Measurements from ENCODE around the gene KLF5.
"Not testable (repeated sequence)": the region's sequence is repeated elsewhere in the genome, so short reads cannot be mapped to it uniquely, and the experiment has no call there.

The KLF5 gene

DNA sequence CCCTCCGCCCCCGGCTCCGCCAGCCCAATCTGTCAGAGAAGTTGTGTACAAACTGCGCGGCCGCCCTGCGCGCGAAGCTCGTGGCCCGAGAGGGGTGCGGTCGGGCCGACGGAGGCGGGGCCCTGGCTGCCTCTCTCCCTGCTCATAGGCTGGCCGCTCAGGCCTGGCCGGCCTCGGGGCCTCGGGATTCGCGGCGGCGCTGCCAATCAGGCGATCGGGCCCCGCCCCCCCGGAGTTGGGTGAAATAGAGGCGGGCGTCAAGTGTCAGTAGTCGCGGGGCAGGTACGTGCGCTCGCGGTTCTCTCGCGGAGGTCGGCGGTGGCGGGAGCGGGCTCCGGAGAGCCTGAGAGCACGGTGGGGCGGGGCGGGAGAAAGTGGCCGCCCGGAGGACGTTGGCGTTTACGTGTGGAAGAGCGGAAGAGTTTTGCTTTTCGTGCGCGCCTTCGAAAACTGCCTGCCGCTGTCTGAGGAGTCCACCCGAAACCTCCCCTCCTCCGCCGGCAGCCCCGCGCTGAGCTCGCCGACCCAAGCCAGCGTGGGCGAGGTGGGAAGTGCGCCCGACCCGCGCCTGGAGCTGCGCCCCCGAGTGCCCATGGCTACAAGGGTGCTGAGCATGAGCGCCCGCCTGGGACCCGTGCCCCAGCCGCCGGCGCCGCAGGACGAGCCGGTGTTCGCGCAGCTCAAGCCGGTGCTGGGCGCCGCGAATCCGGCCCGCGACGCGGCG, at the start of gene KLF5:
TSS of gene KLF5 (plus strand) at position 270 of the 724 bp plus-strand sequence. CDS start at position 593, 323 bp downstream.
- DNase-seq: peak; percentile 97

DNA sequence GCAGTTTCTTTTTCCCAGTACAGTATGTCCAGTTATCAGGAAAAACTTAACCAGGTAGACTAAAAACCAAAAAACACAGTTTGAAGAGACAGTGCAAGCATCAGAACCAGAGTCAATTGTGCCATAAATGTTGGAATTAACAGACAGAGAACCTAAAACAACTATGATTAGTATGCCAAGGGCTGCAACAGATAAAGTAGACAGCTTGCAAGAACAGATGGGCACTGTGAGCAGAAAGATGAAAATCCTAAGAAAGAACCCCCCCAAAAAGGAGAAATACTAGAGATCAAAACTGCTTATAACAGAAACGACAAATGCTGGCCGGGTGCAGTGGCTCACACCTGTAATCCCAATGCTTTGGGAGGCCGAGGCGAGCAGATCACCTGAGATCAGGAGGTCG, 47.1 kb upstream of the KLF5 start:
- no peak for DNase-seq

DNA sequence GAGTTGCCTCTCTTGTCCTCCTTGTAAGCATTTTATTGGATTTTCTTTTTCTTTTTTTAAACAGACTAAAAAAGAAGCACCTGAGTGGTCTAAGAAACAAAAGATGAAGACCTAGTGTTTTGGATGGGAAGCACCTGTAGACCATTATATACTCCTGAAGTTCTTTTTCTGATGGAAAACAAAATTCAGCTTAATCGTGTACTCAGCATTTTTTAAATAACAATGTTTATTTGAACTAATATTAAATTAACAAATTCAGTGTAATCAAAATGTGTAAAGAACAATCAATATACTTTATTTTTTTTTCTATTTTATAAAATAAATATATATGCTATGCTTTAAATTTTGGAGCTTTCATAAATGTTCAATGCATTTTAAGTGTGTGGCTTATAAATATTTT, 43.0 kb upstream of the KLF5 start:
- no peak for DNase-seq

DNA sequence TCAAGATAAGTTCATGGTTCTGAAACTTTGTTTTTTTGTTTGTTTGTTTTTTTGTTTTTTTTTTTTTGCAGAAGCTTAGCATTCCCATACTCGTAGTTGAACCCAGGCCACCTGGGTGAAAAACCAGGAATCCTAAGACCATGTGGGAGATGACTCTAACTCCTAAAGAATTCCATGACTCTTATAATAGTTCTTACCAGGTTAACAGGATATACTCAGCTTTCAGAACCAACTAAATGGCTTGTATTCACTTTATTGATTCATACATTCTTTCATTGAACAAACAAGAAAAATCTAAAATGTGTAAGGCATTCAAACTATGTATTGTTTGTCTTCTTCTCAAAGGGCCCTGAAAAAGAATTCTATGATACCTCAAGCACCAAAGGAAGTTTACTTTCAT, 40.5 kb upstream of the KLF5 start:
- no peak for DNase-seq

DNA sequence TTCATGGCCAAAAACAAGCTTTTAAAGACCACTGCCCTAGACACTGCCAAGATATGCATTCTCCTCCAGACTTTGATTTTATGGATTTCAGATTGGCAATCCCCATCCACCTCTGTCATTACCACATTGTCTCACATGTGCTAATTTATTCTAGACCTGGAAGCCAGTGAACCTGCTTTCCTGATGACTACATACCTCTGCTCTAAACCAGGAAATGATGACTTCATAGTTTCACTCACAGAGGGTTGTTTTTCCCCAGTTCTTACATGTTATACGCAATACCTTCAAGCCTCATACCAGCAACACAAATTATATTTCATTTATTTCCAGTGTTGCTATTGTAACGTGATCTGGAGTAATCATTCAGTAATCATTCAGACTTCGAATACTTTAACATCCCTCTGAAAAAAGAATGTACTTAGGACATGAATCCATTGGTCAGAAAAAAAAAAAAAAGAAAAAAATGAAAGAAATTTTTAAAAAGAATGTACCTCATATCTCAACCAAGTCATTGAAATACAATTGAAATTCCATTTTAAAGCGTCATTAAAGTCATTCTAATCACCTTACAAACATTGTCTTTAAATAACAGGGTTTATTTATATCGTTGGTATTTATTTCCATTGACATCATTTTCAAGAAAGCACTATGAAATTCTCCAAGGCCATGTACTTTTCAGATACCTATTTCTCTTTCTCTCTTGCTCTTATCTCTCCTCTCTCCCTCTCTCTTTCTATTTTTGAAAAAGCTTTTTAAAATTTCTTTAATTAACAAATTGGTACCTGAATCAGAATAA, 33.4 kb upstream of the KLF5 start:
- DNase-seq: peak; percentile 36

DNA sequence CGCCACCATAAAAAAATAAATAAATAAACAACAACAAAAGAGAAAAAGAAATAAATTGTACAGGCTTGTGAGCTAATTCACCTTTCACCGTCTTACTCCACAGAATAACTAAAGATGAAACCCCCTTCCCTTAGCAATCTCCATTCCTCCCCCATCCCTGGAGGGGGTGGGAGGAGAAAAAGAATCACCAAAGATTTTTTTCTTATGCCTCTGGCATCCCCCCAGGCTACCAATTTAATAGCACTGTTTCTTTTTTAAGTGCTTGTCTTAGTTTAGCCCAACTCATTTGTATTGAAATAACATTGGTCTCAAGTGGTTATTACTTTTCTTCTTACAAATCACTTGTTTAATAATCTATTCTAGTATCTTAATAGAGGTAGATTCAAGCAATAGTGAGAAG, 23.9 kb upstream of the KLF5 start:
- DNase-seq: no peak

DNA sequence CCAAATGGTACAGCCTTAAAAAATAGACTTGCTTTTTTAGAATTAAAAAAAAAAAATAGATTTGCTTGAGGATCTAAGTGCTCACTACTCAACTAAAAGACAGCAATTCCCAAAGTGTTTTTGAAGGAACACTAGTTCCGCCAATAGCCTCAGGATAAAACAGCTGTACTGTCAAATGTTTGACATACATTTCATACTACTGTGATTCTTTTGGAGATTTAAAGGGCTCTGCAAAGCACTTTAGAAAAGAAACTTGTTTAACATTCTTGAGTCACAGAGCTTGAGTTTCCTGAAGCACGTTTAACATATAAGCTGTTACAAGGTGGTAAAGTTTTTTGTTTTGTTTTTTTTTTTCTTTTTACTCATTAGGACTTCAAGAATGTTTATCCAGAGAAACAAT, 23.1 kb upstream of the KLF5 start:
- no peak for DNase-seq

DNA sequence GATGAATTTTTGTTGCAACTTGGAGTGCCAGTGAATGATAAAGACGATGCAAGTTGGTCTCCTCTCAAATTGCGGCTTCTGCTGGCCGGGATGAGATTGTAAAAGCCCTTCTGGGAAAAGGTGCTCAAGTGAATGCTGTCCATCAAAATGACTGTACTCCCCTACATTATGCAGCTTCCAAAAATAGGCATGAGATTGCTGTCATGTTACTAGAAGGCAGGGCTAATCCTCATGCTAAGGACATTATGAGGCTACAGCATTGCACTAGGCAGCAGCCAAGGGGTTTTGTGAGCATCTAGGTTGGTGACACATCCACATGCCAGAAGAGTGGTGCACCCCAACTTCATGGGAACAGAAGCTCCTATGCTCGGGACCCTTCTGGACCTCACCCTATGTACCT, 22.2 kb upstream of the KLF5 start:
- no peak for DNase-seq

DNA sequence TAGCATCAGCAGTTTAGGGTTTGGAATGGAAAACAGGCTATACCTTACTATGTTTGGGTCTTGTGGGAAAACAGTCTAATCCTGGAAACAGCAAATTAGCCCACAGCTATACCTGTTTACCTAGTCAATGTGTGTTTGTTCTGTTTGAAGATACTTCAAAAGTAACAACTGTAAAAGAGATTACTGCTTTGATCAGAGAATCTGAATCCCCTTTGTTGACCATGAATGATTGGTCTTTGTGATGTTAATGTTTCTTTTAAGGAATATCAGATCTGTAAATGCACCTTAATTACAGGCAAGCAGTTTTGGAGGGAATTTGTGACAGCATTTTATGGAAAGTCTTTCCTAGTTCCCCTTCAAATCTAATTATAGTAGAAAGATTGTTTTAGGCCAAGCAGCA, 20.7 kb upstream of the KLF5 start:
- DNase-seq: no peak

DNA sequence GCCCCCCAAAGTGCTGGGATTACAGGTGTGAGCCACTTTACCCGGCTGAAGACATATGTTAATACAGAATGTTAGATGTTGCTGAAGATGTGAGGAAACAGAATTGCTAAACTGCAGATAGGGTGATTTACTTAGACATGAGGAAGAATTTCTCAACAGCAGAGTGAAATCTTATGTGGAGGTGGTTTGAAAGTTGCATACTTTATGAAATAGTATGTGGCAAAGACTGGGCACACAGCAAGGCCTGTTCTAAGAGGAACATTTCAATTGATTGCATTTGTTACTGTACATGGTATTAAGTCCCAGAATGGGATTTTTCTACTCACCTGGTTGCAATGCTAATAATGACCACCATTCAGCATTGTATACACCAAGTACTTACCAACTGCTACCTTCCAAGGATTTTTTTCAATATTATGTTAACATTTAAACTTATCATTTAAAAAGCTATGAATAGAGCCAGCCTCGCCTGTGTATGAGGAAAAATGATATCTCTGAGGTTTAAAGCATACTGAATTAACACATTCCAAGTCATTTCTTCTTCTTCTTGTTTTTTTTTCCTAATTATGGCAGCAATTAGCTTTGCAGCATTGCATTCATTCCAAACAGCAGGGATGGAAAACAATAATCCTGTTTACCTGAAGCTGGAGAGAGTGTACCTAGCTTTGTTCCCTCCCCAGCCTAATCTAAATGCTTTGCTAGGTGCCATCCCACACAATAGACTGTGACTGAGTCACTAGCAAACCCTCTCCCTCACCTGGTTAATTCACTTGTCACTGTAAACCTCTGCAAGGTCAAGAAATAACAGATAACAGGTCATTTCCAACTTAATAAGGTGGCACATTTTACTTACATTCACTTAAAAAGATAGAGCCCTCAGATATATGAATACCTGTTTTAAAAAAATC, 19.4 kb upstream of the KLF5 start:
- no peak for DNase-seq

DNA sequence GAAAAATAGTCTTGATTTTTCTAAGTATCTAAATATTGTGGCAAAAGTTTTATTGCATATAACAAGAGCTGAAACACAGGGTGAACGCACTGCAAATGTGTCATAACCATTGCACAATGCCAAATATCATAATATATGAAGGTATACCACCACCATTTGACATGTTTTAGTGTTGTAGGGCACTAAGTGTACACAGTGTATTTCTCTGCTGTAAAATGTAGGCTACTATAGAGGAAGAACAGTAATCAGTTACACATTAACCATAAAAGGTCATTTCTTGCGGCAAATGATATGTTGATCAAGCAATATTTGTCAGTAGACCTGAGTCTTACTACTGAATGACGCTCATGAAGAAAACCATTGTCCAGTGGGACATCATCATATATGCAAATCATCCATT, 18.3 kb upstream of the KLF5 start:
- DNase-seq: no peak

DNA sequence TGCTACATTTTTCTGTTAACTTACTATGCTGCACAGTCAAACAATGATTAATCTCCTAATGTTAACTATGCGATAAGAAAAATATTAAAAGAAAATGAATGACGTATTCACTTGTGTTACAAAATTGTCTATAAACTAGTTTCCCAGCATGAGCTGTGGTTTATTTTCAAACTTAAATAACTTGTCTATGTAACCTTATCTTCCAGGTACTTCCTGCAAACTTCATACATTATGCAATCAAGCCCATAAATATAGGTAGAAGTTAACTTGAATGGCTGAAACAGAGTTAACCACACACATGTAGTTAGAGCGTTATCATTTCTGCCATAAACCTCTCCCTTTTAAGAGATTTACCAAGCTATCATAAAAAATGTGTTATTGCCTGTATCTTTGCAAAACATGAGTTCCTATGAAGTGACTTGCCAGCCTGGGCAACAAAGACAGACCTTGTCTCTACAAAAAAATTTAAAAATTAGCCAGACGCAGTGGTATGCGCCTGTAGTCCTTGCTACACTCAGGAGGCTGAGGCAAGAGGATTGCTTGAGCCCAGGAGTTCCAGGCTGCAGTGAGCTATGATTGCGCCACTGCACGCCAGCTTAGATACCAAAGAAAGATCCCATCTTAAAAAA, 17.7 kb upstream of the KLF5 start:
- no peak for DNase-seq

DNA sequence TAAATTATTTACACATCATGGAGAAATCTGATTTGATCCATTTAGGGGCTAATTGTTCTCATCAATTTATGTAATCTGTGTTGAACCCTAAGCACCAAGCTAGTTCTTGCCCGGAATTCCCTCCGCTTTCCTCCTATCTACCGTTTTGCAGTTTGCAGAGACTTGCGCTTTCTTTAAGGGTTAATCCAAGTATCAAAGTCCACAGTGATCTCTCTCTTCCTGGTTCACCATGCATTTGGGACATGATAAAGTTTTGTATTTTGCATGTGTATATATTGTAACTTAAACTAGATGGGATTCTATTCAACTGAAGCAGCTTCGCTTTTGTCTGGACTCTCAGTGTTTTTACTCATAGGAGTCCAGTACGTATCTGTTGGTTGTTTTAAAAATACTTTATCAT, 13.8 kb upstream of the KLF5 start:
- no peak for DNase-seq

DNA sequence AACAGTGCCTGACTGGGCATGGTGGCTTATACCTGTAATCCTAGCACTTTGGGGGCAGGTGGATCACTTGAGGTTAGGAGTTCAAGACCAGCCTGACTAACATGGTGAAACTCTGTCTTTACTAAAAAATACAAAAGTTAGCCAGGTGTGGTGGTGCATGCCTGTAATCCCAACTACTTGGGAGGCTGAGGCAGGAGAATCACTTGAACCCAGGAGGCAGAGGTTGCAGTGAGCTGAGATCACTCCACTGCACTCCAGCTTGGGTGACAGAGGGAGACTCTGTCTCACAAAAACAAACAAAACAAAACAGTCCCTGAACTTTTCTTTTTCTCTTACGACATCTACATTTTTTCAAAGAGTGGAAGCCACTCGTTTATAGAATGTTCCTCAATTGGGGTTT, 10.2 kb upstream of the KLF5 start:
- not testable (repeated sequence) for DNase-seq

DNA sequence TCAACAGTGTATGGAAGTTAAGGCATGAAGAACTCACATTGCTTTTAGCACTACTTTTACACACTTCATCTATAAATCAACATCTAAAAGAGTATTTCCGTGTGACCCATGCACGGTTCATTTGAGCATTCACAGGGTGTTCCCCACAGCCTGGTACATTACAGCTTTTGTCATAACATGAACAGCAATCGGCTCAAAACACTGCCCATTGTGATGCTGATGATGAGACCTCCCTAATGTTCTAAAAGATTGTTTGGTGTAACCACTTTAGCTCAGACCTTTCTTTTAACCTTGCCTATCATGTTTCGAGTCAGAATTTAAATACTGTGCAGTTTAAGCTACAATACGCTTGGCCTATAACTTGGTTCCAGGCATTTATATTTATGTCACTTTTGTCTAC, 4.1 kb upstream of the KLF5 start:
- no peak for DNase-seq

DNA sequence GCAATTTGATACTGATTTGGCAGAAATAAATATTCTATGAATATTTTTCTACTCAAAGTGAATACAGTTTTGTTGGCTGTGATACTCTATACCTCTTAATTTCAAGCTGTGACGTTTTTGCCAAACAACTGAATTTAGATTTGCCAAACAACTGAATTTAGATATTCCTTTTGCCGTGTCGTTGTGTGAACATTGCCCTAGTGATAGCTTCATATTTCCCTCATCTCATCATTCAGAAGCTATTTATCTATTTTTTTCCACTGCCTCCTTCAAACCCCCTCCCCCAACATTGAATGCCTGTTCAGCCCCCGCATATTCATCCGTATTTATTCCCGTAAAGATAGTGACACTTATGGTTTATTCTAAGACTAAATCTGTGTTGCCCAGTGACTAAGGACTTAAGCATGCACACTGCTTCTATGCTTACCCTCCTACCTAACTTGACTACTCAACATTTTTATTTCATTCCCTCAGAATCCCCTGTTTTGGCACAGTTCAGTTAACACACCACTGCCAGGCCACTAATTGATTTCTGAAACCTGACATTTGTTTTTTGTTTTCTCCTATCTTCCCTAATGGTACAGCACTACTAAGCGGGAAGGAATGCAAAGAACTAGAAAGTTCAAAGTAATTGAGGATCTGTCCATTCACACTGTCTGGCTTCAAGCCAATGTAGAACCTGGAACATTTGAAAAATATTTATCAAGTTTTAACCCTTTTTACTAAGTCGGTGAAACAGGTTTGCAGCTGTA, 2.8 kb upstream of the KLF5 start:
- DNase-seq: no peak

DNA sequence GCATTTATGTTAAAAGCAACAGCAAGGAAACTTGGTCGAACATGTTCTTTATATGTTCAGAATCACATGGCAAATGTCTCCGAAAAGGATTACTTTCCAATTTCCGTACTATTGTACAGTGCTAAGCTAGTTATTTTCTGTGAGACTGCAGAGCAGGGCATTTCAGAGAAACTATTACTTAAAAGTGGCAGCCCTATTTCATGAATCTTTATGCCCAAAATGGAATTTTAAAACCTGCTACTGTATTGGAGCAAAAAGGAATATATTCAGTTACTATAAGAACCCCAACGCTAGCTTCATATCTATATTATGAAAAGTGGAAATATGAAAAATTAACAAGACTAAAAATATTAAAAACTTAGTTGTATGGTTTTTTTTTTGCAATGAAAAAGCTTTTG, 2.2 kb upstream of the KLF5 start:
- DNase-seq: no peak

DNA sequence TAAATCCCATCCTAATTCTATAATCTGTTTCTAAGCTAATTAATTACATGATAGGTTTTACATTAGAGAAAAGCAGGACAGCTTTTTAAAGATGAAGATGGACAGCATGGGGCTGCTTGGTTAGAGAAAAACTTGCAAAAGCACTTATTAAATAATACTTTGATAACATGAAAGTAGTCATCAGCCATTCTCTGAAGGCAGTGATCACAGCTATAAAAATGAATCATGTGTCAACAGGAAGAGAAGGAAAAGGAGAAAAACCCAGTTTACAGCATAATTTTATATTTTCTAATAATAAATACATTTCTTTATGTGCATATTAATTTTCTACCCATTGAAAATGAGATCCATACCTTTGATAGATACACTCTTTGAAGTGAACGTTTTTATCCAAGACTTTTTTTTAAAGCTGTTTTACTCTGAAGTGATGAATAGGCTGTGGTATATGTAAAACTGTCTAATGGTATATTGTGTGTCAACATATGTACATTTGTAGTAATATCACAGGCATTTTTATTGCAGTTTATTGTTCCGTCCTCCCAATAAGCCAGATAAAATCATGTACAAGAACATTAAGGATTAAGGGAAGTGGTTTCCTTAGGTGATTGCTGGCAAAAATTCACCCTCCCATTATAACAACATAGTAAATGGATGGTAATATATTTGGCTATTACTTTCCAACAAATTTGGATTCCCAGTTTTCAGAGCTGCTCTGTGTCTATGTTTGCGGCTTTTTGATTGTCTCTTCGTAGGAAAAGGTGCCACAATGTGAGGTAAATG, 1.3 kb upstream of the KLF5 start:
- no peak for DNase-seq

DNA sequence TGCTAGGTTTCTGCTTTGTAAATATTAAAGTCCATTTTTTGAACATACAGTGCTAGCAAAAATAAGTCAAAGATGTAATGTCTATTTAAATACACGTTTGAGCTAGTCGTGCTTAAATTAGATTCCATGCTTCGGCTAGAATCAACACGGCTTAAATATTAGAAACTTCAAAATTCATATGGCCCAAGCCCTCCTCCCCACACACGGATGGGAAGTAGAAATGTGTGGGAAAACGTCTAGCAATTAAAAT, 816 bp upstream of the KLF5 start:
- DNase-seq: no peak

DNA sequence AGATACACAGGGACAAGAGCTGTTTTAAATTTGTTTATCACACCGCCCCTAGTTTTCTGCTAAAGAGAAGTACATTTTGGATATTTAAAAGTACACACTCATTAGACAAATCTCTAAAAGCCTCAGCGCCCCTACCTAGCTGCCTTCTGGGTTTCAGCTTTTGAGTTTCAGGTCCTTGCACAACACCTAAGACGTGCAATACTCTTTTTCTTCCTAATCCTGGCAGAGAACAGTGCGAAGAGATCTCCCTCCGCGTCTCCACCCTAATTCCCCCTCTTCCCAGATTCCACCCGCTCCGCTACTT, 421 bp upstream of the KLF5 start:
- no peak for DNase-seq

DNA sequence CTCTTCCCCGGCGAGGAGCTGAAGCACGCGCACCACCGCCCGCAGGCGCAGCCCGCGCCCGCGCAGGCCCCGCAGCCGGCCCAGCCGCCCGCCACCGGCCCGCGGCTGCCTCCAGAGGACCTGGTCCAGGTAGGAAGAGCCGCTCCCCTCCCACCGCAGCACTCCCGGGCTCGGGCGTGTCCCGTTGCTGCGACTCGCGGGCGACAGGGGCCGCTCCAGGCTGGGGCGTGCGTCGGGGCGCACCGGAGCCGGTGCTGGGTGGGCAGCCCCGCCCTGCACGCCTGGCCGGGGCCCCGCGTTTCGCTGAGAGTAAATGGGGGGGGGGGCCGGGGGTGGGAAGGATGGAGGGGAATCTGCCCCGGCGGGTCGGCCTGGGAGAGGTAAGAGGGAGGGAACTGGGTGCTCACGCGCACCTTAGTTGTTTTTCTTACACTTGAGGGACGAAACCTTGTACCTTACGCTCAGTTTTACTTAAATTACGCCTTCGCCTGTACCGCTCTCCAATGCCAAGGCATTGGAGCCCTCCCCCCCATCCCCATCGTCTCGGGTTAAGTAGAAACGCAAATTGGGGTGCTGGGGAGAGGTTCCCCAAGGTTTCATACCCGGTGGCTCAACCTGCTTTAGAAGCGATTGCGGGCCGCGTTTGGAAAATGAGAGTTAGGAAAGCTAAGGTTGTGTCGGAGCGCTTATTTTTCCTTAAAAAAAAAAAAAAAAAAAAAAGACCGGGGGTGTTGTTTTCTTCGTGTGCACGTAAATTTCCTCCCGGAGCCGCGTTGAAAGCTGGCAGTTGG, 850 bp downstream of the KLF5 start:
- DNase-seq: peak; percentile 51

Data from activated CD4-positive, alpha-beta T cell treated with anti-CD3 and anti-CD28 coated beads, Interleukin-2, Interleukin-6, amounts not matched to agents 100 ng/mL and 50 ng/mL, durations not matched to agents 16 hours and 8 hours (primary cell).